Pulmonary artery endothelial cell (primary cell): ENCODE data around the gene MMRN2. TPM values are rescaled to one million over a fixed set of nuclear protein-coding genes. Genes with fewer than 3 reads are reported as not detected.

Source experiments
- DNase-seq: peaks from one replicate; pipeline ENCODE4 v3.0.0-alpha.2; 2011; ENCODE audit warnings: low read depth, low spot score
- total RNA-seq: library from RNA; depleted of rRNA; stranded (reverse); fragments of >200 nt; gene quantifications from 2 replicates; pipeline ENCODE4 v1.2.3, GENCODE V29; 2014

The MMRN2 gene
- total RNA-seq, 1 donor from 2014 or later: 372 TPM

- DNase-seq: no peak
These were observed 13.0 kb upstream of the MMRN2 start for GRCh38 chr10:86970162-86970981.

GRCh38 chr10:86969421-86970041 lies 12.1 kb upstream of the MMRN2 start:
- DNase-seq: no peak

- no peak for DNase-seq
These were observed 11.6 kb upstream of the MMRN2 start for GRCh38 chr10:86968994-86969355.

GRCh38 chr10:86968271-86968993 lies 11.0 kb upstream of the MMRN2 start, which contains the start of gene ADIRF:
Gene ADIRF (plus strand): TSS chr10:86968482. CDS start chr10:86968545, 63 bp downstream.
- no peak for DNase-seq

GRCh38 chr10:86967481-86967941 lies 10.1 kb upstream of the MMRN2 start:
- DNase-seq: no peak

- DNase-seq: no peak
These were observed 8.7 kb upstream of the MMRN2 start for GRCh38 chr10:86965986-86966654.

- no peak for DNase-seq
These were observed 7.4 kb upstream of the MMRN2 start for GRCh38 chr10:86964847-86965190.

GRCh38 chr10:86964061-86964846 lies 6.8 kb upstream of the MMRN2 start:
- DNase-seq: no peak

- no peak for DNase-seq
These were observed 6.0 kb upstream of the MMRN2 start for GRCh38 chr10:86963341-86963919.

- no peak for DNase-seq
These were observed 5.5 kb upstream of the MMRN2 start for GRCh38 chr10:86962981-86963310.

GRCh38 chr10:86962136-86962980 lies 4.9 kb upstream of the MMRN2 start:
- no peak for DNase-seq

- DNase-seq: no peak
These were observed 4.2 kb upstream of the MMRN2 start for GRCh38 chr10:86961481-86962091.

GRCh38 chr10:86960863-86961434 lies 3.5 kb upstream of the MMRN2 start:
- DNase-seq: no peak

- DNase-seq: peak; percentile 72
These were observed 2.8 kb upstream of the MMRN2 start for GRCh38 chr10:86960003-86960862.

- DNase-seq: no peak
These were observed 2.3 kb upstream of the MMRN2 start for GRCh38 chr10:86959737-86960002.

- no peak for DNase-seq
These were observed 1.7 kb upstream of the MMRN2 start for GRCh38 chr10:86958901-86959736.

GRCh38 chr10:86958116-86958900 lies 893 bp upstream of the MMRN2 start, which contains the start of gene SNCG:
Gene SNCG (plus strand): TSS chr10:86958599. CDS start chr10:86958698, 99 bp downstream.
- no peak for DNase-seq
